Measurements from ENCODE around the gene MSRB2. TPM values are rescaled to one million over a fixed set of nuclear protein-coding genes. Genes with fewer than 3 reads are reported as not detected.

The MSRB2 gene
- total RNA-seq, 4 donors from 2014 or later: 4.7 to 13.4 (median 9.4) TPM

- TF ChIP-seq POLR2A (IDR thresholded peaks at IDR 0.05): no peak
- TF ChIP-seq CTCF (IDR thresholded peaks at IDR 0.05): no peak
- no peak for TF ChIP-seq POLR2AphosphoS5 (IDR thresholded peaks at IDR 0.05)
- TF ChIP-seq EP300 (IDR thresholded peaks at IDR 0.05): no peak
- 89% methylated on average over 5 of the region's 5 CpGs for WGBS
- H3K27ac ChIP-seq: no peak overlapping the region
- H3K36me3 ChIP-seq: no peaks in the 10 kb centered on the region
- H3K4me3 ChIP-seq: no peak overlapping the region
- no peak for DNase-seq (ENCODE audit: low spot score in 2 of 2)
- peaks cover 3% of the 10 kb centered on the region for H3K4me1 ChIP-seq
- no peaks in the 10 kb centered on the region for H3K9me3 ChIP-seq
- peaks cover 4% of the 10 kb centered on the region for H3K27me3 ChIP-seq
Observed at GRCh38 chr10:23051855-23052331, 43.5 kb upstream of the MSRB2 start.

GRCh38 chr10:23053036-23053435, 42.3 kb upstream of the MSRB2 start:
- H3K9me3 ChIP-seq: no peaks in the 10 kb centered on the region
- H3K36me3 ChIP-seq: no peaks in the 10 kb centered on the region
- H3K4me3 ChIP-seq: no peak overlapping the region
- H3K27me3 ChIP-seq: peaks cover 4% of the 10 kb centered on the region
- H3K4me1 ChIP-seq: peaks cover 3% of the 10 kb centered on the region
- no peak for TF ChIP-seq POLR2AphosphoS5 (IDR thresholded peaks at IDR 0.05)
- TF ChIP-seq POLR2A (IDR thresholded peaks at IDR 0.05): no peak
- TF ChIP-seq EP300 (IDR thresholded peaks at IDR 0.05): no peak
- TF ChIP-seq CTCF (IDR thresholded peaks at IDR 0.05): no peak
- H3K27ac ChIP-seq: no peak overlapping the region
- no peak for DNase-seq (ENCODE audit: low spot score in 2 of 2)
- WGBS: 33% methylated on average over 1 of the region's 1 CpG

- Histone ChIP-seq H3K4me3 (no peak overlapping the region), H3K9me3 (peaks cover 4% of the 10 kb centered on the region), H3K27ac (no peak overlapping the region), H3K4me1 (peaks cover 3% of the 10 kb centered on the region), H3K27me3 (peaks cover 4% of the 10 kb centered on the region), H3K36me3 (no peaks in the 10 kb centered on the region)
- TF ChIP-seq EP300 (IDR thresholded peaks at IDR 0.05) (no peak), POLR2A (IDR thresholded peaks at IDR 0.05) (no peak), CTCF (IDR thresholded peaks at IDR 0.05) (no peak), POLR2AphosphoS5 (IDR thresholded peaks at IDR 0.05) (no peak)
- no peak for DNase-seq (ENCODE audit: low spot score in 2 of 2)
- 71% methylated on average over 7 of the region's 7 CpGs for WGBS
Observed at GRCh38 chr10:23055424-23056185, 39.8 kb upstream of the MSRB2 start.

- TF ChIP-seq EP300 (IDR thresholded peaks at IDR 0.05): no peak
- no peak for TF ChIP-seq CTCF (IDR thresholded peaks at IDR 0.05)
- no peak for TF ChIP-seq POLR2AphosphoS5 (IDR thresholded peaks at IDR 0.05)
- no peak for TF ChIP-seq POLR2A (IDR thresholded peaks at IDR 0.05)
- H3K4me3 ChIP-seq: no peak overlapping the region
- 70% methylated on average over 3 of the region's 3 CpGs for WGBS
- peaks cover 4% of the 10 kb centered on the region for H3K27me3 ChIP-seq
- no peak overlapping the region for H3K27ac ChIP-seq
- H3K9me3 ChIP-seq: peaks cover 4% of the 10 kb centered on the region
- H3K4me1 ChIP-seq: peaks cover 3% of the 10 kb centered on the region
- H3K36me3 ChIP-seq: no peaks in the 10 kb centered on the region
- DNase-seq (ENCODE audit: low spot score in 2 of 2): no peak
Observed at GRCh38 chr10:23056186-23056579, 39.2 kb upstream of the MSRB2 start.

- H3K9me3 ChIP-seq: peaks cover 4% of the 10 kb centered on the region
- 37% methylated on average over 3 of the region's 3 CpGs for WGBS
- no peak for DNase-seq (ENCODE audit: low spot score in 2 of 2)
- H3K27me3 ChIP-seq: peaks cover 4% of the 10 kb centered on the region
- no peaks in the 10 kb centered on the region for H3K36me3 ChIP-seq
- no peak overlapping the region for H3K4me3 ChIP-seq
- TF ChIP-seq POLR2A (IDR thresholded peaks at IDR 0.05) (no peak), POLR2AphosphoS5 (IDR thresholded peaks at IDR 0.05) (no peak), CTCF (IDR thresholded peaks at IDR 0.05) (no peak), EP300 (IDR thresholded peaks at IDR 0.05) (no peak)
- H3K27ac ChIP-seq: no peak overlapping the region
- peaks cover 5% of the 10 kb centered on the region for H3K4me1 ChIP-seq
Observed at GRCh38 chr10:23058366-23058765, 37.0 kb upstream of the MSRB2 start.

Data from suprapubic skin (tissue), 4 donors.